ENCODE results near the gene ATP6V1A. TPM values are rescaled to one million over a fixed set of nuclear protein-coding genes. Genes with fewer than 3 reads are reported as not detected.

ATP6V1A gene
- polyA plus RNA-seq, 1 donor from 2014 or later = 225 TPM

- H3K36me3 ChIP-seq (ENCODE audit: insufficient read depth, low read length) = peaks cover 4% of the 10 kb centered on the region
- H3K27me3 ChIP-seq (ENCODE audit: insufficient read depth, low read depth, low read length) = no peaks in the 10 kb centered on the region
- H3K4me2 ChIP-seq (ENCODE audit: low read length) = no peak overlapping the region
- H3K9ac ChIP-seq (ENCODE audit: low read length) = no peak overlapping the region
- H3F3A ChIP-seq (ENCODE audit: insufficient read depth, low read length, poor library complexity, severe bottlenecking) = no peaks in the 10 kb centered on the region
- H3K79me2 ChIP-seq (replicated peaks; ENCODE audit: insufficient read depth, low read length) = no peaks in the 10 kb centered on the region
- H3K4me3 ChIP-seq (ENCODE audit: low read length) = no peak overlapping the region
- TF ChIP-seq SMC3 (conservative IDR thresholded peaks at IDR 0.05; ENCODE audit: poor library complexity) (no peak), EP300 (conservative IDR thresholded peaks at IDR 0.05; ENCODE audit: poor library complexity, severe bottlenecking) (no peak)
- no peaks in the 10 kb centered on the region for H3K9me3 ChIP-seq (ENCODE audit: low read length)
- no peak overlapping the region for H3K27ac ChIP-seq (ENCODE audit: low read length)
- H2AFZ ChIP-seq (ENCODE audit: low read depth, low read length) = no peak overlapping the region
- no peaks in the 10 kb centered on the region for H4K20me1 ChIP-seq (ENCODE audit: insufficient read depth)
- no peaks in the 10 kb centered on the region for H3K9me2 ChIP-seq (ENCODE audit: insufficient read depth, low read length)
These were observed 58.4 kb downstream of the ATP6V1A start for GRCh38 chr3:113805249-113805648.

DNA sequence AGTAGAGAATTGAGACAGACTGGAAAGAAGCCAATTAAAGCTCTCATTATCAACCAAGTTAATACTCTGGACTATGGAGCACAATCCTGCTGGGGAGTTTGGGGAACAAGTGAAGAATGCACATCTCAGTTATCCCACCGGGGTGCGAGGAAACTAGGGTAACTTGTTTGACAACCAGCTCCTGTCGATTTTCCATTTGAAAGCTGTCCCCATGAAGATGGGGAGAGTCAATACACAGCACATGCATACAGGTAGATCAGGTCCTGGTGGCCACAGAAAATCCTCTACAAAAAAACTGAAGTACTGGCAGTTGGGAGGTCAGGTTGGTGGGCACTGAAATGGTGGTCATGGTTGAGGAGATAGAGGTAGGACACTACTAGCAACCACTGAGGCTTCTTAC lies 66.0 kb downstream of the ATP6V1A start:
- H3K27ac ChIP-seq (ENCODE audit: low read length) = no peak overlapping the region
- no peaks in the 10 kb centered on the region for H3K9me2 ChIP-seq (ENCODE audit: insufficient read depth, low read length)
- peaks cover 7% of the 10 kb centered on the region for H3K36me3 ChIP-seq (ENCODE audit: insufficient read depth, low read length)
- H3K4me3 ChIP-seq (ENCODE audit: low read length) = no peak overlapping the region
- no peak overlapping the region for H3K9ac ChIP-seq (ENCODE audit: low read length)
- no peak overlapping the region for H2AFZ ChIP-seq (ENCODE audit: low read depth, low read length)
- TF ChIP-seq EZH2 (IDR thresholded peaks at IDR 0.05; ENCODE audit: borderline replicate concordance, insufficient read depth, low read length, poor library complexity, severe bottlenecking) = no peak
- no peak for TF ChIP-seq RAD21 (conservative IDR thresholded peaks at IDR 0.05)
- no peaks in the 10 kb centered on the region for H3F3A ChIP-seq (ENCODE audit: insufficient read depth, low read length, poor library complexity, severe bottlenecking)
- H4K20me1 ChIP-seq (ENCODE audit: insufficient read depth) = no peaks in the 10 kb centered on the region
- no peaks in the 10 kb centered on the region for H3K27me3 ChIP-seq (ENCODE audit: insufficient read depth, low read depth, low read length)
- H3K79me2 ChIP-seq (replicated peaks; ENCODE audit: insufficient read depth, low read length) = no peaks in the 10 kb centered on the region
- H3K9me3 ChIP-seq (ENCODE audit: low read length) = no peaks in the 10 kb centered on the region
- no peak overlapping the region for H3K4me2 ChIP-seq (ENCODE audit: low read length)

- H3K27ac ChIP-seq (ENCODE audit: low read length) = no peak overlapping the region
- H3K9me3 ChIP-seq (ENCODE audit: low read length) = no peaks in the 10 kb centered on the region
- H4K20me1 ChIP-seq (ENCODE audit: insufficient read depth) = no peaks in the 10 kb centered on the region
- TF ChIP-seq POLR2AphosphoS5 (IDR thresholded peaks at IDR 0.05) (no peak), CTCF (IDR thresholded peaks at IDR 0.05; ENCODE audit: poor library complexity, severe bottlenecking) (no peak), TAF1 (IDR thresholded peaks at IDR 0.05; ENCODE audit: low read depth) (no peak), EP300 (conservative IDR thresholded peaks at IDR 0.05; ENCODE audit: poor library complexity, severe bottlenecking) (no peak)
- no peak overlapping the region for H3K9ac ChIP-seq (ENCODE audit: low read length)
- no peaks in the 10 kb centered on the region for H3K79me2 ChIP-seq (replicated peaks; ENCODE audit: insufficient read depth, low read length)
- H3K4me3 ChIP-seq (ENCODE audit: low read length) = no peak overlapping the region
- H3F3A ChIP-seq (ENCODE audit: insufficient read depth, low read length, poor library complexity, severe bottlenecking) = no peaks in the 10 kb centered on the region
- H3K4me2 ChIP-seq (ENCODE audit: low read length) = no peak overlapping the region
- H3K36me3 ChIP-seq (ENCODE audit: insufficient read depth, low read length) = no peaks in the 10 kb centered on the region
- H3K27me3 ChIP-seq (ENCODE audit: insufficient read depth, low read depth, low read length) = no peaks in the 10 kb centered on the region
- no peaks in the 10 kb centered on the region for H3K9me2 ChIP-seq (ENCODE audit: insufficient read depth, low read length)
- H2AFZ ChIP-seq (ENCODE audit: low read depth, low read length) = no peak overlapping the region
These were observed 73.0 kb downstream of the ATP6V1A start for GRCh38 chr3:113819866-113820265.

GRCh38 chr3:113825090-113825489 lies 78.3 kb downstream of the ATP6V1A start:
- Histone ChIP-seq H4K20me1 (ENCODE audit: insufficient read depth) (no peaks in the 10 kb centered on the region), H3K4me3 (ENCODE audit: low read length) (no peak overlapping the region), H3K9ac (ENCODE audit: low read length) (no peak overlapping the region), H3K9me3 (ENCODE audit: low read length) (no peaks in the 10 kb centered on the region), H3K79me2 (replicated peaks; ENCODE audit: insufficient read depth, low read length) (no peaks in the 10 kb centered on the region), H3K9me2 (ENCODE audit: insufficient read depth, low read length) (no peaks in the 10 kb centered on the region), H3K27me3 (ENCODE audit: insufficient read depth, low read depth, low read length) (no peaks in the 10 kb centered on the region), H2AFZ (ENCODE audit: low read depth, low read length) (no peak overlapping the region), H3K4me2 (ENCODE audit: low read length) (no peak overlapping the region), H3F3A (ENCODE audit: insufficient read depth, low read length, poor library complexity, severe bottlenecking) (no peaks in the 10 kb centered on the region), H3K36me3 (ENCODE audit: insufficient read depth, low read length) (no peaks in the 10 kb centered on the region), H3K27ac (ENCODE audit: low read length) (no peak overlapping the region)
- TF ChIP-seq REST (IDR thresholded peaks at IDR 0.05; ENCODE audit: borderline replicate concordance) (no peak), MXI1 (conservative IDR thresholded peaks at IDR 0.05; ENCODE audit: poor library complexity, severe bottlenecking) (no peak), CTCF (IDR thresholded peaks at IDR 0.05; ENCODE audit: poor library complexity, severe bottlenecking) (no peak), SMC3 (conservative IDR thresholded peaks at IDR 0.05; ENCODE audit: poor library complexity) (no peak), TAF1 (IDR thresholded peaks at IDR 0.05; ENCODE audit: low read depth) (no peak), RAD21 (conservative IDR thresholded peaks at IDR 0.05) (no peak), EP300 (conservative IDR thresholded peaks at IDR 0.05; ENCODE audit: poor library complexity, severe bottlenecking) (no peak), POLR2AphosphoS5 (IDR thresholded peaks at IDR 0.05) (no peak), EZH2 (IDR thresholded peaks at IDR 0.05; ENCODE audit: borderline replicate concordance, insufficient read depth, low read length, poor library complexity, severe bottlenecking) (no peak)

Measured in neural cell (in vitro differentiated cells).